Body of pancreas (tissue), 4 donors: ENCODE results near the gene EVA1C.

Source experiments
- POLR2A ChIP-seq, 3 donors: fragments of 450-650 bp; IDR thresholded peaks; one replicate each; pipeline ENCODE4 v1.6.1; 2016; ENCODE audit warnings: antibody characterized with exemption in 3 of 3, mild to moderate bottlenecking in 2 of 3
- TF ChIP-seq, protein P1 (sequence below), 7 experiments: fragments of 450-650 bp in 4 of 7; fragments of 200-600 bp in 3 of 7; sonication (generic) in 3 of 7; IDR thresholded peaks; one replicate each; pipeline ENCODE4 v1.5.1; 2016 to 2019; ENCODE audit warnings: antibody characterized with exemption in 7 of 7

GRCh38 chr21:32372755-32373154 lies 39.8 kb upstream of the EVA1C start:
- TF ChIP-seq, protein P1, sequence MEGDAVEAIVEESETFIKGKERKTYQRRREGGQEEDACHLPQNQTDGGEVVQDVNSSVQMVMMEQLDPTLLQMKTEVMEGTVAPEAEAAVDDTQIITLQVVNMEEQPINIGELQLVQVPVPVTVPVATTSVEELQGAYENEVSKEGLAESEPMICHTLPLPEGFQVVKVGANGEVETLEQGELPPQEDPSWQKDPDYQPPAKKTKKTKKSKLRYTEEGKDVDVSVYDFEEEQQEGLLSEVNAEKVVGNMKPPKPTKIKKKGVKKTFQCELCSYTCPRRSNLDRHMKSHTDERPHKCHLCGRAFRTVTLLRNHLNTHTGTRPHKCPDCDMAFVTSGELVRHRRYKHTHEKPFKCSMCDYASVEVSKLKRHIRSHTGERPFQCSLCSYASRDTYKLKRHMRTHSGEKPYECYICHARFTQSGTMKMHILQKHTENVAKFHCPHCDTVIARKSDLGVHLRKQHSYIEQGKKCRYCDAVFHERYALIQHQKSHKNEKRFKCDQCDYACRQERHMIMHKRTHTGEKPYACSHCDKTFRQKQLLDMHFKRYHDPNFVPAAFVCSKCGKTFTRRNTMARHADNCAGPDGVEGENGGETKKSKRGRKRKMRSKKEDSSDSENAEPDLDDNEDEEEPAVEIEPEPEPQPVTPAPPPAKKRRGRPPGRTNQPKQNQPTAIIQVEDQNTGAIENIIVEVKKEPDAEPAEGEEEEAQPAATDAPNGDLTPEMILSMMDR (IDR thresholded peaks at IDR 0.05) = no peak
- no peak for TF ChIP-seq POLR2A (IDR thresholded peaks at IDR 0.05)
